Measurements from ENCODE around the gene NUP93.

- TF ChIP-seq CTCF (IDR thresholded peaks at IDR 0.05) (no peak), POLR2AphosphoS5 (IDR thresholded peaks at IDR 0.05) (no peak)
These were observed 77.2 kb downstream of the NUP93 start for GRCh38 chr16:56807011-56807675.
